CD4-positive, alpha-beta T cell treated with Interferon gamma for 1 hour (primary cell): ENCODE data around the gene BRME1.

ENCODE experiments used
- DNase-seq: peaks from one replicate; pipeline ENCODE4 v3.0.0-alpha.2; 2020

Gene BRME1

GRCh38 chr19:13885826-13886365 is 20.0 kb downstream of the BRME1 start:
- DNase-seq: no peak

- DNase-seq: no peak
Measured at GRCh38 chr19:13884726-13885591, 21.0 kb downstream of the BRME1 start.

GRCh38 chr19:13883516-13884064 is 22.3 kb downstream of the BRME1 start:
- DNase-seq: no peak

- DNase-seq: no peak
Measured at GRCh38 chr19:13882836-13883235, 23.1 kb downstream of the BRME1 start.

GRCh38 chr19:13882419-13882795 is 23.5 kb downstream of the BRME1 start:
- DNase-seq: no peak

- DNase-seq: peak; percentile 39
Measured at GRCh38 chr19:13881692-13882418, 24.1 kb downstream of the BRME1 start.

GRCh38 chr19:13881251-13881691 is 24.6 kb downstream of the BRME1 start:
- no peak for DNase-seq

GRCh38 chr19:13880059-13881043 is 25.6 kb downstream of the BRME1 start:
- DNase-seq: peak; percentile 96

- no peak for DNase-seq
Measured at GRCh38 chr19:13877303-13877702, 28.6 kb downstream of the BRME1 start.

GRCh38 chr19:13876834-13877233 is 29.1 kb downstream of the BRME1 start, which contains the start of gene NANOS3:
NANOS3 (plus strand) TSS chr19:13877134; CDS start chr19:13877249, 115 bp downstream.
- DNase-seq: no peak

- DNase-seq: no peak
Measured at GRCh38 chr19:13875824-13876223, 30.1 kb downstream of the BRME1 start.

GRCh38 chr19:13873834-13874515 is 31.9 kb downstream of the BRME1 start:
- no peak for DNase-seq

- DNase-seq: peak; percentile 27
Measured at GRCh38 chr19:13872695-13873389, 33.1 kb downstream of the BRME1 start.

GRCh38 chr19:13872339-13872694 is 33.6 kb downstream of the BRME1 start:
- no peak for DNase-seq

- DNase-seq: no peak
Measured at GRCh38 chr19:13870873-13871272, 35.0 kb downstream of the BRME1 start.

GRCh38 chr19:13869281-13869680 is 36.6 kb downstream of the BRME1 start:
- no peak for DNase-seq

- DNase-seq: no peak
Measured at GRCh38 chr19:13868663-13869062, 37.3 kb downstream of the BRME1 start.

- no peak for DNase-seq
Measured at GRCh38 chr19:13866463-13867046, 39.4 kb downstream of the BRME1 start.

GRCh38 chr19:13865571-13866462 is 40.1 kb downstream of the BRME1 start:
- no peak for DNase-seq
